ENCODE results near the gene SLC10A6.

SLC10A6 gene

GRCh38 chr4:86856896-86857295 is 7.7 kb upstream of the SLC10A6 start:
- no peak for DNase-seq
- intact Hi-C loops (cut with DNase I), result no loop called here

- intact Hi-C loops (cut with DNase I), result no loop called here
- no peak for DNase-seq
Measured at GRCh38 chr4:86855572-86855971, 6.4 kb upstream of the SLC10A6 start.

- intact Hi-C loops (cut with DNase I), result no loop called here
- DNase-seq, result no peak
Measured at GRCh38 chr4:86853209-86853608, 4.0 kb upstream of the SLC10A6 start.

GRCh38 chr4:86848136-86848535 is 1.0 kb downstream of the SLC10A6 start:
- intact Hi-C loops (cut with DNase I), result no loop called here
- DNase-seq, result no peak

- intact Hi-C loops (cut with DNase I), result no loop called here
Measured at GRCh38 chr4:86847571-86847970, 1.6 kb downstream of the SLC10A6 start.

GRCh38 chr4:86846921-86847320 is 2.3 kb downstream of the SLC10A6 start:
- intact Hi-C loops (cut with DNase I), result no loop called here
- DNase-seq, result no peak

More at GRCh38 chr4:86847571-86847970, 1.6 kb downstream of the SLC10A6 start:
- DNase-seq, result no peak

GRCh38 chr4:86845593-86845992 is 3.6 kb downstream of the SLC10A6 start:
- intact Hi-C loops (cut with DNase I), result no loop called here
- no peak for DNase-seq

GRCh38 chr4:86841309-86841708 is 7.9 kb downstream of the SLC10A6 start:
- DNase-seq, result no peak
- intact Hi-C loops (cut with DNase I), result no loop called here

- no peak for DNase-seq
- intact Hi-C loops (cut with DNase I), result no loop called here
Measured at GRCh38 chr4:86840858-86841257, 8.3 kb downstream of the SLC10A6 start.

- no peak for DNase-seq
- intact Hi-C loops (cut with DNase I), result no loop called here
Measured at GRCh38 chr4:86837691-86838503, 11.3 kb downstream of the SLC10A6 start.

- intact Hi-C loops (cut with DNase I), result no loop called here
- DNase-seq, result no peak
Measured at GRCh38 chr4:86835677-86836076, 13.5 kb downstream of the SLC10A6 start.

GRCh38 chr4:86834901-86835300 is 14.3 kb downstream of the SLC10A6 start:
- DNase-seq, result no peak

GRCh38 chr4:86833615-86834014 is 15.6 kb downstream of the SLC10A6 start:
- intact Hi-C loops (cut with DNase I), result no loop called here
- DNase-seq, result no peak

More at GRCh38 chr4:86834901-86835300, 14.3 kb downstream of the SLC10A6 start:
- intact Hi-C loops (cut with DNase I), result no loop called here

GRCh38 chr4:86831262-86832130 is 17.7 kb downstream of the SLC10A6 start:
- intact Hi-C loops (cut with DNase I), result no loop called here
- DNase-seq, result no peak

GRCh38 chr4:86825511-86825910 is 23.7 kb downstream of the SLC10A6 start:
- intact Hi-C loops (cut with DNase I), result no loop called here
- DNase-seq, result no peak

- intact Hi-C loops (cut with DNase I), result no loop called here
- DNase-seq, result no peak
Measured at GRCh38 chr4:86822136-86822535, 27.0 kb downstream of the SLC10A6 start.

- no peak for DNase-seq
- intact Hi-C loops (cut with DNase I), result no loop called here
Measured at GRCh38 chr4:86821151-86821550, 28.0 kb downstream of the SLC10A6 start.

- intact Hi-C loops (cut with DNase I), result no loop called here
- DNase-seq, result no peak
Measured at GRCh38 chr4:86819561-86819960, 29.6 kb downstream of the SLC10A6 start.

- intact Hi-C loops (cut with DNase I), result no loop called here
- DNase-seq, result no peak
Measured at GRCh38 chr4:86818841-86819240, 30.3 kb downstream of the SLC10A6 start.

- DNase-seq, result no peak
- intact Hi-C loops (cut with DNase I), result no loop called here
Measured at GRCh38 chr4:86818211-86818610, 31.0 kb downstream of the SLC10A6 start.
